Measurements from ENCODE around the gene MOSPD3.

Gene MOSPD3

DNA sequence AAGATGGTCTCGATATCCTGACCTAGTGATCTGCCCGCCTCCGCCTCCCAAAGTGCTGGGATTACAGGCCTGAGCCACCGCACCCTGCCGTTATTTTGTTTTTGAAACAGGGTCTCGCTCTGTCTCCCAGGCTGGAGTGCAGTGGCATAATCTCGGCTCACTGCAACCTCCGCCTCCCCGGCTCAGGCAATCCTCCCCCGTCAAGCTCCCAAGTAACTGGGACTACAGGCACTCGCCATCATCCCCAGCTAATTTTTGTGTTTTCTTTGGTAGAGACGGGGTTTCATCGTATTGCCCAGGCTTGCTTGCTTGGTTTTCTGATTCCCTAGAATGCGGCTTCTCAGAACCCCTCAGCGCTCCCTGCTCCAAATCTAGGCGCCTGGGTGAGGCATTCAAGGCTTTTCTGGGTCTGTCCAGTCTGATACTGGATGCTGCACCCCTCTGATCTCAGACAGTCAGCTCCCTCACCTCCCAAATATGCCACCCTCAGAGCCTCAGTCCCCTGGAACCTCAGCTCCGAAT, 27.7 kb downstream of the MOSPD3 start:
- no peaks in the 10 kb centered on the region for H4K20me1 ChIP-seq (ENCODE audit: insufficient read depth, low read length)
- H2AFZ ChIP-seq (ENCODE audit: low read depth, low read length), result no peak overlapping the region
- H3K4me1 ChIP-seq (ENCODE audit: insufficient read depth, low read length), result no peaks in the 10 kb centered on the region
- ATAC-seq (ENCODE audit: insufficient read depth, low read depth) (no peak), DNase-seq (no peak)
- H3K4me3 ChIP-seq (ENCODE audit: low read depth in 1 of 2, low read length in 2 of 2), result no peak overlapping the region
- no peaks in the 10 kb centered on the region for H3K79me2 ChIP-seq (ENCODE audit: insufficient read depth, low read length)
- H3K27ac ChIP-seq (ENCODE audit: low read length), result no peak overlapping the region
- no peaks in the 10 kb centered on the region for H3K36me3 ChIP-seq (ENCODE audit: insufficient read depth, low read length)
- TF ChIP-seq EZH2 (IDR thresholded peaks at IDR 0.05; ENCODE audit: borderline replicate concordance, low read depth, low read length, severe bottlenecking) (no peak), CTCF (IDR thresholded peaks at IDR 0.05; ENCODE audit: borderline replicate concordance, extremely low read depth, low read length, poor library complexity, severe bottlenecking) (no peak)
- no peaks in the 10 kb centered on the region for H3K27me3 ChIP-seq (ENCODE audit: insufficient read depth, low read length, poor library complexity)
- no peaks in the 10 kb centered on the region for H3K9me3 ChIP-seq (ENCODE audit: insufficient read depth, low read length, severe bottlenecking)
- no peak overlapping the region for H3K4me2 ChIP-seq (ENCODE audit: insufficient read depth, low read length)
- no peak overlapping the region for H3K9ac ChIP-seq (ENCODE audit: low read depth, low read length)

- DNase-seq (no peak), ATAC-seq (ENCODE audit: insufficient read depth, low read depth) (no peak)
- Histone ChIP-seq H3K36me3 (ENCODE audit: insufficient read depth, low read length) (no peaks in the 10 kb centered on the region), H3K27ac (ENCODE audit: low read length) (no peak overlapping the region), H3K4me2 (ENCODE audit: insufficient read depth, low read length) (no peak overlapping the region), H3K79me2 (ENCODE audit: insufficient read depth, low read length) (no peaks in the 10 kb centered on the region), H3K9ac (ENCODE audit: low read depth, low read length) (no peak overlapping the region), H3K27me3 (ENCODE audit: insufficient read depth, low read length, poor library complexity) (no peaks in the 10 kb centered on the region), H3K9me3 (ENCODE audit: insufficient read depth, low read length, severe bottlenecking) (no peaks in the 10 kb centered on the region), H3K4me1 (ENCODE audit: insufficient read depth, low read length) (no peaks in the 10 kb centered on the region), H3K4me3 (ENCODE audit: low read depth in 1 of 2, low read length in 2 of 2) (no peak overlapping the region), H2AFZ (ENCODE audit: low read depth, low read length) (no peak overlapping the region), H4K20me1 (ENCODE audit: insufficient read depth, low read length) (no peaks in the 10 kb centered on the region)
- TF ChIP-seq CTCF (IDR thresholded peaks at IDR 0.05; ENCODE audit: borderline replicate concordance, extremely low read depth, low read length, poor library complexity, severe bottlenecking), result no peak
- TF ChIP-seq EZH2 (IDR thresholded peaks at IDR 0.05; ENCODE audit: borderline replicate concordance, low read depth, low read length, severe bottlenecking), result no peak
These were observed 28.4 kb downstream of the MOSPD3 start for GRCh38 chr7:100640517-100641440.

GRCh38 chr7:100641463-100641859, 29.1 kb downstream of the MOSPD3 start, which contains the start of gene TFR2:
Gene TFR2 (minus strand): TSS chr7:100641552. CDS start chr7:100641509, 43 bp downstream.
- H3K4me2 ChIP-seq (ENCODE audit: insufficient read depth, low read length), result no peak within 1 kb of the TSS
- H3K36me3 ChIP-seq (ENCODE audit: insufficient read depth, low read length), result no peaks in the 10 kb centered on the region
- H2AFZ ChIP-seq (ENCODE audit: low read depth, low read length), result no peak within 1 kb of the TSS
- no peak within 1 kb of the TSS for H3K4me3 ChIP-seq (ENCODE audit: low read depth in 1 of 2, low read length in 2 of 2)
- DNase-seq, result no peak
- H3K79me2 ChIP-seq (ENCODE audit: insufficient read depth, low read length), result no peaks in the 10 kb centered on the region
- no peak for ATAC-seq (ENCODE audit: insufficient read depth, low read depth)
- no peak within 1 kb of the TSS for H3K9ac ChIP-seq (ENCODE audit: low read depth, low read length)
- H3K27me3 ChIP-seq (ENCODE audit: insufficient read depth, low read length, poor library complexity), result no peaks in the 10 kb centered on the region
- no peaks in the 10 kb centered on the region for H3K9me3 ChIP-seq (ENCODE audit: insufficient read depth, low read length, severe bottlenecking)
- TF ChIP-seq EZH2 (IDR thresholded peaks at IDR 0.05; ENCODE audit: borderline replicate concordance, low read depth, low read length, severe bottlenecking) (no peak), CTCF (IDR thresholded peaks at IDR 0.05; ENCODE audit: borderline replicate concordance, extremely low read depth, low read length, poor library complexity, severe bottlenecking) (no peak)
- no peaks in the 10 kb centered on the region for H4K20me1 ChIP-seq (ENCODE audit: insufficient read depth, low read length)
- H3K27ac ChIP-seq (ENCODE audit: low read length), result no peak within 1 kb of the TSS
- H3K4me1 ChIP-seq (ENCODE audit: insufficient read depth, low read length), result no peaks in the 10 kb centered on the region

Measured in DND-41 (cell line).